GM18861 (cell line): ENCODE data around the gene UCP2.

ENCODE experiments used
- ATAC-seq: cut with Tn5 transposase; IDR thresholded peaks from one replicate; pipeline ENCODE4 v1.9.1; 2021; ENCODE audit not compliant: unreplicated experiment

UCP2 gene

GRCh38 chr11:74010306-74011300 is 28.0 kb upstream of the UCP2 start:
- no peak for ATAC-seq

GRCh38 chr11:74009675-74010305 is 27.1 kb upstream of the UCP2 start:
- no peak for ATAC-seq

- ATAC-seq = no peak
These were observed 26.5 kb upstream of the UCP2 start for GRCh38 chr11:74009230-74009547.

GRCh38 chr11:74008373-74009229 is 26.0 kb upstream of the UCP2 start, which contains the start of gene UCP3:
Gene UCP3, minus strand, starts transcription at chr11:74009085. Its CDS starts 2,043 bp downstream, at chr11:74007042.
- ATAC-seq = no peak

GRCh38 chr11:74007691-74008372 is 25.2 kb upstream of the UCP2 start:
- ATAC-seq = no peak

- ATAC-seq = no peak
These were observed 24.2 kb upstream of the UCP2 start for GRCh38 chr11:74006743-74007304.

- ATAC-seq = no peak
These were observed 23.3 kb upstream of the UCP2 start for GRCh38 chr11:74005721-74006517.

- ATAC-seq = no peak
These were observed 22.3 kb upstream of the UCP2 start for GRCh38 chr11:74004759-74005615.

- no peak for ATAC-seq
These were observed 21.5 kb upstream of the UCP2 start for GRCh38 chr11:74004046-74004695.

- ATAC-seq = no peak
These were observed 20.2 kb upstream of the UCP2 start for GRCh38 chr11:74002832-74003231.

- ATAC-seq = no peak
These were observed 19.2 kb upstream of the UCP2 start for GRCh38 chr11:74001822-74002286.

- ATAC-seq = no peak
These were observed 17.9 kb upstream of the UCP2 start for GRCh38 chr11:74000307-74001133.

GRCh38 chr11:73999581-74000306 is 17.1 kb upstream of the UCP2 start:
- no peak for ATAC-seq

GRCh38 chr11:73998846-73999575 is 16.4 kb upstream of the UCP2 start:
- ATAC-seq = no peak

- ATAC-seq = no peak
These were observed 14.6 kb upstream of the UCP2 start for GRCh38 chr11:73997120-73997770.
